Hepatocyte (in vitro differentiated cells): Measurements from ENCODE around the gene ABI1.

Experiments used
- EZH2 ChIP-seq: fragments of 200-600 bp; sonication (generic); IDR thresholded peaks from 2 replicates; pipeline ENCODE4 v1.6.1; 2016; ENCODE audit warnings: antibody characterized with exemption, mild to moderate bottlenecking, borderline replicate concordance
- TF ChIP-seq, protein P1 (sequence below): fragments of 200-600 bp; sonication (generic); IDR thresholded peaks from 2 replicates; pipeline ENCODE4 v1.5.1; 2016; ENCODE audit warnings: antibody characterized with exemption, mild to moderate bottlenecking; ENCODE audit not compliant: poor library complexity

DNA sequence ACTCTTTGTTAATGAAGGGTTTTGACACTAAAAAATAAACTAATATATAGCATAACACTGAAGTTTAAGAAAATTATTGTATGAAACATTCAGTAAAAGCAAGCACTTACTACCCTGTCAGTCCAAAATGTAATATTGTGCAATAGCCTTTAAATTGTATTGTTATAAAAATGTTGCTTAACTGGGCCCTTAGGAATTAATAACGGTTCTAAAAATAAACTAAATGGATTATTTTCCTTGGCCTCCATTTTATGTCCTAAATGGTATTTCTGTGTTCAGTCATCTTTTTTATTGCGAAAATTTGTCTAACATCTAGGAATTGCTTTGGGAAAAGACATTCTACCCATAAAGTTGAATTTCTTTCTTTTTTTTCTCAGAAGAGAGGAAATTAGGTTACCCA lies 49.0 kb upstream of the ABI1 start:
- TF ChIP-seq, protein P1, sequence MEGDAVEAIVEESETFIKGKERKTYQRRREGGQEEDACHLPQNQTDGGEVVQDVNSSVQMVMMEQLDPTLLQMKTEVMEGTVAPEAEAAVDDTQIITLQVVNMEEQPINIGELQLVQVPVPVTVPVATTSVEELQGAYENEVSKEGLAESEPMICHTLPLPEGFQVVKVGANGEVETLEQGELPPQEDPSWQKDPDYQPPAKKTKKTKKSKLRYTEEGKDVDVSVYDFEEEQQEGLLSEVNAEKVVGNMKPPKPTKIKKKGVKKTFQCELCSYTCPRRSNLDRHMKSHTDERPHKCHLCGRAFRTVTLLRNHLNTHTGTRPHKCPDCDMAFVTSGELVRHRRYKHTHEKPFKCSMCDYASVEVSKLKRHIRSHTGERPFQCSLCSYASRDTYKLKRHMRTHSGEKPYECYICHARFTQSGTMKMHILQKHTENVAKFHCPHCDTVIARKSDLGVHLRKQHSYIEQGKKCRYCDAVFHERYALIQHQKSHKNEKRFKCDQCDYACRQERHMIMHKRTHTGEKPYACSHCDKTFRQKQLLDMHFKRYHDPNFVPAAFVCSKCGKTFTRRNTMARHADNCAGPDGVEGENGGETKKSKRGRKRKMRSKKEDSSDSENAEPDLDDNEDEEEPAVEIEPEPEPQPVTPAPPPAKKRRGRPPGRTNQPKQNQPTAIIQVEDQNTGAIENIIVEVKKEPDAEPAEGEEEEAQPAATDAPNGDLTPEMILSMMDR, result no peak
- no peak for TF ChIP-seq EZH2
